ENCODE results near the gene FOXP4. TPM values are rescaled to one million over a fixed set of nuclear protein-coding genes. Genes with fewer than 3 reads are reported as not detected.

The FOXP4 gene
- total and polyA plus RNA-seq, 4 donors = 2.5 to 16.0 (median 4.3) TPM

DNA sequence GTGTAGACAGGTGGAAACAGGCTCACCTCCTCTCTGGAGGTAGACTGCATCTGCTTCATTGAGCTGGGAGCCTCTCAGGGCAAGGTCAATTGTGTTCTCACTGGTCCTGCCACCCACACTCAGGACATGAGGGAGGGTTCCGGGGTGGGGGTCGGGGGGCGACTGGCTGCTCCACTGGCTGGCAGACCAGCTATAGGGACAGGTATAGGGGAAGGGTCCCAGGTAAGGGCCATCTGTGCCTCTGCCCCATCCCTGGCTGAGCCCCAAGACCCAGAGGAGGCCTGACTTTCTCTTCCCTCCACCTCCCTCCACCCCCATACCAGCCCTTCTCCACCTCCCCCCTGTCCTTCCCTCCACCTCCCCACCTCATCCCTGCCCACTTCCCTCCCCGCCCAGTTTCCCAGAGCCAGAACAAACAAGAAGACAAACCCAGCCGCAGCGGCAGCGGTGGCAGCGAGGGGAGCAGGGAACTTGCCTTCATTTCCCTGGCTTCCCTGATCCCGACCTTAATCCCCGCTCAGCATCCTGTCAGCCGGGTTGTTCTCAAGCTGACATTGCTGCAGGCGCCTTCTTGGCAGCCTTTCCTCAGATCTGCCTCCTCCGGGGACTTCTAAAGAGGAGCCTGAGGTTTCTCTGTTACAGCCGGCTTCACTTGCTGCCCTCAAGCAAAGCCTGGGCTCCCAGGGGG is 18.3 kb upstream of the FOXP4 start:
- H3K27ac ChIP-seq (ENCODE audit: low read depth in 1 of 2, low read length in 2 of 2) = no peak overlapping the region
- no peaks in the 10 kb centered on the region for H3K27me3 ChIP-seq (ENCODE audit: control insufficient read depth in 4 of 4, insufficient read depth in 4 of 4, low read length in 3 of 4)
- no peak overlapping the region for H3K4me3 ChIP-seq (ENCODE audit: low read depth in 1 of 3, low read length in 3 of 3)
- no peaks in the 10 kb centered on the region for H3K36me3 ChIP-seq (ENCODE audit: control insufficient read depth in 4 of 4, insufficient read depth in 3 of 4, low read depth in 1 of 4, low read length in 3 of 4)
- DNase-seq (ENCODE audit: low spot score) = no peak
- TF ChIP-seq TAF1 (conservative IDR thresholded peaks at IDR 0.05) = no peak
- TF ChIP-seq, protein P1, sequence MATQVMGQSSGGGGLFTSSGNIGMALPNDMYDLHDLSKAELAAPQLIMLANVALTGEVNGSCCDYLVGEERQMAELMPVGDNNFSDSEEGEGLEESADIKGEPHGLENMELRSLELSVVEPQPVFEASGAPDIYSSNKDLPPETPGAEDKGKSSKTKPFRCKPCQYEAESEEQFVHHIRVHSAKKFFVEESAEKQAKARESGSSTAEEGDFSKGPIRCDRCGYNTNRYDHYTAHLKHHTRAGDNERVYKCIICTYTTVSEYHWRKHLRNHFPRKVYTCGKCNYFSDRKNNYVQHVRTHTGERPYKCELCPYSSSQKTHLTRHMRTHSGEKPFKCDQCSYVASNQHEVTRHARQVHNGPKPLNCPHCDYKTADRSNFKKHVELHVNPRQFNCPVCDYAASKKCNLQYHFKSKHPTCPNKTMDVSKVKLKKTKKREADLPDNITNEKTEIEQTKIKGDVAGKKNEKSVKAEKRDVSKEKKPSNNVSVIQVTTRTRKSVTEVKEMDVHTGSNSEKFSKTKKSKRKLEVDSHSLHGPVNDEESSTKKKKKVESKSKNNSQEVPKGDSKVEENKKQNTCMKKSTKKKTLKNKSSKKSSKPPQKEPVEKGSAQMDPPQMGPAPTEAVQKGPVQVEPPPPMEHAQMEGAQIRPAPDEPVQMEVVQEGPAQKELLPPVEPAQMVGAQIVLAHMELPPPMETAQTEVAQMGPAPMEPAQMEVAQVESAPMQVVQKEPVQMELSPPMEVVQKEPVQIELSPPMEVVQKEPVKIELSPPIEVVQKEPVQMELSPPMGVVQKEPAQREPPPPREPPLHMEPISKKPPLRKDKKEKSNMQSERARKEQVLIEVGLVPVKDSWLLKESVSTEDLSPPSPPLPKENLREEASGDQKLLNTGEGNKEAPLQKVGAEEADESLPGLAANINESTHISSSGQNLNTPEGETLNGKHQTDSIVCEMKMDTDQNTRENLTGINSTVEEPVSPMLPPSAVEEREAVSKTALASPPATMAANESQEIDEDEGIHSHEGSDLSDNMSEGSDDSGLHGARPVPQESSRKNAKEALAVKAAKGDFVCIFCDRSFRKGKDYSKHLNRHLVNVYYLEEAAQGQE (IDR thresholded peaks at IDR 0.05) = no peak
- no peak for TF ChIP-seq EGR1 (IDR thresholded peaks at IDR 0.05; ENCODE audit: low read depth in 2 of 2)
- no peak for TF ChIP-seq RAD21 (IDR thresholded peaks at IDR 0.05)
- TF ChIP-seq, protein P2, sequence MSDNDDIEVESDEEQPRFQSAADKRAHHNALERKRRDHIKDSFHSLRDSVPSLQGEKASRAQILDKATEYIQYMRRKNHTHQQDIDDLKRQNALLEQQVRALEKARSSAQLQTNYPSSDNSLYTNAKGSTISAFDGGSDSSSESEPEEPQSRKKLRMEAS (IDR thresholded peaks at IDR 0.05) = no peak
- TF ChIP-seq JUND (IDR thresholded peaks at IDR 0.05) = no peak
- no peak for TF ChIP-seq ZBTB33 (IDR thresholded peaks at IDR 0.05)
- TF ChIP-seq NR2F2 (IDR thresholded peaks at IDR 0.05) = no peak
- TF ChIP-seq HNF4G (IDR thresholded peaks at IDR 0.05) = no peak
- TF ChIP-seq SP1 (IDR thresholded peaks at IDR 0.05) = no peak
- no peak for TF ChIP-seq FOXA1 (IDR thresholded peaks at IDR 0.05)
- no peak for TF ChIP-seq RXRA (IDR thresholded peaks at IDR 0.05)
- no peak for TF ChIP-seq GABPA (IDR thresholded peaks at IDR 0.05 in 1 of 2, conservative IDR thresholded peaks at IDR 0.05 in 1 of 2)
- TF ChIP-seq CTCF (IDR thresholded peaks at IDR 0.05; ENCODE audit: low read depth, low read length, missing input control) = no peak
- no peak for TF ChIP-seq YY1 (IDR thresholded peaks at IDR 0.05)
- TF ChIP-seq HNF4A (conservative IDR thresholded peaks at IDR 0.05) = no peak
- TF ChIP-seq, protein P3, sequence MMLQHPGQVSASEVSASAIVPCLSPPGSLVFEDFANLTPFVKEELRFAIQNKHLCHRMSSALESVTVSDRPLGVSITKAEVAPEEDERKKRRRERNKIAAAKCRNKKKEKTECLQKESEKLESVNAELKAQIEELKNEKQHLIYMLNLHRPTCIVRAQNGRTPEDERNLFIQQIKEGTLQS (IDR thresholded peaks at IDR 0.05) = no peak
- TF ChIP-seq FOXA2 (IDR thresholded peaks at IDR 0.05) = no peak
- H3K9ac ChIP-seq (ENCODE audit: low read depth in 1 of 2, low read length in 2 of 2) = no peak overlapping the region
- no peaks in the 10 kb centered on the region for H3K9me3 ChIP-seq (ENCODE audit: control insufficient read depth in 4 of 4, low read length in 3 of 4)
- H3K4me1 ChIP-seq (ENCODE audit: control insufficient read depth in 4 of 4, insufficient read depth in 4 of 4, low read length in 3 of 4) = peaks cover 0 to 4% (median 0%) of the 10 kb centered on the region in 4 donors
- 46% methylated on average over 14 of the region's 14 CpGs for WGBS

All from liver (tissue), 9 donors.